SH-SY5Y (cell line): ENCODE results near the gene SORCS3.
A peak's percentile ranks its signal among the peaks of the same experiment; 100 is the strongest.

Source experiments
- GATA2 ChIP-seq: IDR thresholded peaks from 2 replicates; pipeline ENCODE4 v1.6.1; 2011; ENCODE audit warnings: mild to moderate bottlenecking, low read depth, low read length
- GATA3 ChIP-seq: IDR thresholded peaks from 2 replicates; pipeline ENCODE4 v1.6.1; 2011; ENCODE audit warnings: low read depth, mild to moderate bottlenecking, low read length, moderate library complexity

DNA sequence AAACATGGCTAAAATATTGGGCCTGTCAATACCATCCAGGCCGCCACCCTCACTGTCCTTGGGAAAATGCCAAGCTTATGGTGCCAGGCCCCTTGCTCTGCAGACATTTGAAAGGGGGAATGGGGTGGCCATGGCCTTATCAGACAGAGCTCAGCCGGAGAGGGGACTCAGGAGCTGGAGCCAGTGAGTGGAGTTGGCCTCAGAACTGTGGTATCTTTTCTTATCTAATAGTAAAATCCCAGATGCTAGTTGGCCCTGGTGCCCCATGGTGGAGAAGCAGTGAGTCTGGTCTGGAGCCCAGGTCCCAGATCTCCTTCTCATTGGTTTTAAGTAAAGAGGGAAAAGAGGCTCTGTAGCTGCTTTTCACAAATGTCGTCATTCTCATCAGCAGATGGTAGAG, 49.6 kb upstream of the SORCS3 start:
- TF ChIP-seq GATA2 (peak; percentile 44; the same call in 1 of the 2 replicates), GATA3 (no peak)
